ENCODE data around the gene DVL1. TPM values are rescaled to one million over a fixed set of nuclear protein-coding genes. Genes with fewer than 3 reads are reported as not detected.

Gene DVL1
- total RNA-seq, 1 experiment from 2014 or later, result 42.8 TPM

DNA sequence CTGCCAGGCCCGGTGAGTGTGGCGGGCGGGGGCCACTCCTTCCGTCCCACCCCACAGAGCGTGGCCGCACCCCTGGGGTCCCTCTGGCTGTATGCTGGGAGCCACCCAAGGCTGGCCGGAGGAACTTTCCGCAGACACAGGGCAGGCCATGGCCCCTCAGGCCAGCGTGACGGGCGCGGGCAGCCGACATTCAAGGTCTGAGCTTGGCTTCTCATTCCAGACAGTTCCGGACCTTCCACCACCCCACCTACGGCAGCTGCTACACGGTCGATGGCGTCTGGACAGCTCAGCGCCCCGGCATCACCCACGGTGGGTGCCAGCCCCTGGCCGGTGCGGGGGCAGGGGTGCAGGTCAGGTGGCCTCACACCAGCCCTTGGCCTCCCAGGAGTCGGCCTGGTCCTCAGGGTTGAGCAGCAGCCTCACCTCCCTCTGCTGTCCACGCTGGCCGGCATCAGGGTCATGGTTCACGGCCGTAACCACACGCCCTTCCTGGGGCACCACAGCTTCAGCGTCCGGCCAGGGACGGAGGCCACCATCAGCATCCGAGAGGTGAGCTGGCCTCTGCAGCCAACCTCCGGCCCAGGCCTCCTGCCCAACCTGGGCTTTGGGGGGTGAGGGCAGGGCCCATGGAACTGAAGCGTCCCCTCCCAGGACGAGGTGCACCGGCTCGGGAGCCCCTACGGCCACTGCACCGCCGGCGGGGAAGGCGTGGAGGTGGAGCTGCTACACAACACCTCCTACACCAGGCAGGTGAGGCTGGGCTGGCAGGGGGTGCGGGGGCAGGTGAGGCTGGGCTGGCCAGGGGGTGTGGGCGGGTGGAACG lies 61.7 kb downstream of the DVL1 start:
- in situ Hi-C loops (cut with HindIII; ENCODE audit: low pct_unique_long_range_greater_than_20kb, low sequenced_read_pairs), result no loop called here
- DNase-seq (ENCODE audit: low read depth, low spot score), result no peak

DNA sequence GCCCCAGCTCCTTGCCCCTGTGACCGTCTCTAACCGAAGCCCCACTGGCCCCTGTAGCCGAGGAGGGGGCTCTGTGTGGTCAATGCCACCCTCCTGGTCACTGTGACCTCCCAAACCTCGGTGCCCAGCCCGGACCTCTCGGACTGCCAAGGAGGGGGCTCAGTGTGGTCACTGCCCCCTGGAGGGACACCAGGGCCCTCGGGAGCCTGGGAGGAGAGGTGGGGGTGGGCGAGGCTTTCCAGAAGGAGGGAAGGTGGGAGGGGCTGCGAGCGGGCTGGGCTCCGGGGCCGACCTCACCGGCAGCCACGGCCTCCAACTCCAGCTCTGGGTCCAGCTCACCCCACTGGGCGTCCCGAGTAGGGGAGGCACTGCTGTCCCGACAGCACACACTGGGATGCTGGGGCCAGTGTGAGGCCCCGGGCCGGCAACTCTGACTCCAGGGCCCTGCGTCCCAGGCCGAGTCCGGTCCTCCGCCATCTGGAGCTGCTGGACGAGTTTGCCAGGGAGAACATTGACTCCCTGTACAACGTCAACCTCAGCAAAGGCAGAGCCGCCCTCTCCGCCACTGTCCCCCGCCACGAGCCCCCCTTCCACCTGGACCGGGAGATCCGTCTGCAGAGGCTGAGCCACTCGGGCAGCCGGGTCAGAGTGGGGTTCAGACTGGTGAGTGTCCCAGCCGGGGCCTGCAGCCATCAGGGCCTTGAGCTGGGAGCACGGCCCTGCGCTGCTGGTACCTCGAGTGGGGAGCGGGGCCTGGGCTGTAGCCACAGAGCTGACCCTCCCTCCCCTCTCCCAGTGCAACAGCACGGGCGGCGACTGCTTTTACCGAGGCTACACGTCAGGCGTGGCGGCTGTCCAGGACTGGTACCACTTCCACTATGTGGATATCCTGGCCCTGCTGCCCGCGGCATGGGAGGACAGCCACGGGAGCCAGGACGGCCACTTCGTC lies 62.6 kb downstream of the DVL1 start:
- no peak for DNase-seq (ENCODE audit: low read depth, low spot score)
- in situ Hi-C loops (cut with HindIII; ENCODE audit: low pct_unique_long_range_greater_than_20kb, low sequenced_read_pairs), result no loop called here

DNA sequence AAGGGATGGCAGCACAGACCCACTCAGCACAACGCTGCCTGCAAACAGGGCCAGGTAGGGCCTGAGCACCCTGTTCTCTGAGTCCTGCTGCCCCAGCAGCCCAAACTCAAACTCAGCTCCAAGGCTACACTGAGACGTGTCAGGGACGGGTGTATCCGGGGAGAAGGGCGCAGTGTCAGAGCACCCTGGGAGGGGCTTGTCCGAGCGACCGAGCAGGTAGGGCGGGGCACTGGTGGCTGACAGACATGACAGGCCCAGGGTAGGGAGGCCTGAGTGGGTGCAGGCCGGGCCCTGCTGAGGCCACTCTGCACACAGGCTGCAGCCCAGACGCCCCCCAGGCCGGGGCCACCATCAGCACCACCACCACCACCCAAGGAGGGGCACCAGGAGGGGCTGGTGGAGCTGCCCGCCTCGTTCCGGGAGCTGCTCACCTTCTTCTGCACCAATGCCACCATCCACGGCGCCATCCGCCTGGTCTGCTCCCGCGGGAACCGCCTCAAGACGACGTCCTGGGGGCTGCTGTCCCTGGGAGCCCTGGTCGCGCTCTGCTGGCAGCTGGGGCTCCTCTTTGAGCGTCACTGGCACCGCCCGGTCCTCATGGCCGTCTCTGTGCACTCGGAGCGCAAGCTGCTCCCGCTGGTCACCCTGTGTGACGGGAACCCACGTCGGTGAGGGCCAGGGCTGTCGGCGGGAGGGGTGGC lies 63.5 kb downstream of the DVL1 start:
- DNase-seq (ENCODE audit: low read depth, low spot score), result no peak

More for the DNA sequence above, 63.5 kb downstream of the DVL1 start:
- in situ Hi-C loops (cut with HindIII; ENCODE audit: low pct_unique_long_range_greater_than_20kb, low sequenced_read_pairs), result no loop called here

Small RNAs within 50 kb of the gene (small RNA-seq; reads per million reads assigned to genes)
- 0 reads per million in 2 experiments for gene MIR6726

Other genes starting within 250 kb of the DVL1 start
- gene C1orf159, start 233.3 kb downstream of the DVL1 start, total RNA-seq (2014; rRNA removed; shearing (Covaris generic)), result 9.4 and 10.0 TPM in 2 replicates
- not detected in 2 replicates for gene TTLL10, start 175.5 kb downstream of the DVL1 start, total RNA-seq (2014; rRNA removed; shearing (Covaris generic))
- not detected in 2 replicates for gene TNFRSF18, start 142.8 kb downstream of the DVL1 start, total RNA-seq (2014; rRNA removed; shearing (Covaris generic))
- gene TNFRSF4, start 135.3 kb downstream of the DVL1 start, total RNA-seq (2014; rRNA removed; shearing (Covaris generic)), result not detected in 2 replicates
- gene SDF4, start 117.4 kb downstream of the DVL1 start, total RNA-seq (2014; rRNA removed; shearing (Covaris generic)), result 94.2 and 97.3 TPM in 2 replicates
- gene B3GALT6, start 117.2 kb downstream of the DVL1 start, total RNA-seq (2014; rRNA removed; shearing (Covaris generic)), result 25.9 and 29.0 TPM in 2 replicates
- gene C1QTNF12, start 102.7 kb downstream of the DVL1 start, total RNA-seq (2014; rRNA removed; shearing (Covaris generic)), result not detected in 2 replicates
- 37.8 and 41.9 TPM in 2 replicates for gene UBE2J2, start 75.6 kb downstream of the DVL1 start, total RNA-seq (2014; rRNA removed; shearing (Covaris generic))
- gene SCNN1D, start 69.0 kb downstream of the DVL1 start, total RNA-seq (2014; rRNA removed; shearing (Covaris generic)), result 0.71 and 1.3 TPM in 2 replicates
- 14.2 and 14.5 TPM in 2 replicates for gene ACAP3, start 41.5 kb downstream of the DVL1 start, total RNA-seq (2014; rRNA removed; shearing (Covaris generic))
- gene PUSL1, start 40.8 kb downstream of the DVL1 start, total RNA-seq (2014; rRNA removed; shearing (Covaris generic)), result 9.9 and 15.5 TPM in 2 replicates
- gene INTS11, start 24.8 kb downstream of the DVL1 start, total RNA-seq (2014; rRNA removed; shearing (Covaris generic)), result 60.1 and 63.5 TPM in 2 replicates
- gene CPTP, start 24.6 kb downstream of the DVL1 start, total RNA-seq (2014; rRNA removed; shearing (Covaris generic)), result 19.6 and 22.2 TPM in 2 replicates
- not detected in 2 replicates for gene TAS1R3, start 18.1 kb downstream of the DVL1 start, total RNA-seq (2014; rRNA removed; shearing (Covaris generic))
- gene MXRA8, start 9.1 kb upstream of the DVL1 start, total RNA-seq (2014; rRNA removed; shearing (Covaris generic)), result 0.08 TPM in 1 of 2 replicates, not detected in the other
- 136 and 146 TPM in 2 replicates for gene AURKAIP1, start 25.8 kb upstream of the DVL1 start, total RNA-seq (2014; rRNA removed; shearing (Covaris generic))
- 67.7 and 78.7 TPM in 2 replicates for gene CCNL2, start 49.9 kb upstream of the DVL1 start, total RNA-seq (2014; rRNA removed; shearing (Covaris generic))
- gene MRPL20, start 57.9 kb upstream of the DVL1 start, total RNA-seq (2014; rRNA removed; shearing (Covaris generic)), result 112 and 124 TPM in 2 replicates
- gene ANKRD65, start 71.9 kb upstream of the DVL1 start, total RNA-seq (2014; rRNA removed; shearing (Covaris generic)), result not detected in 2 replicates
- 11.7 and 15.3 TPM in 2 replicates for gene VWA1, start 86.3 kb upstream of the DVL1 start, total RNA-seq (2014; rRNA removed; shearing (Covaris generic))
- gene ATAD3C, start 100.3 kb upstream of the DVL1 start, total RNA-seq (2014; rRNA removed; shearing (Covaris generic)), result 0.05 TPM in 1 of 2 replicates, not detected in the other
- gene ATAD3B, start 122.3 kb upstream of the DVL1 start, total RNA-seq (2014; rRNA removed; shearing (Covaris generic)), result 31.3 and 36.3 TPM in 2 replicates
- 32.1 and 36.5 TPM in 2 replicates for gene ATAD3A, start 162.7 kb upstream of the DVL1 start, total RNA-seq (2014; rRNA removed; shearing (Covaris generic))
- 0.29 TPM in 1 of 2 replicates, not detected in the other for gene TMEM240, start 191.2 kb upstream of the DVL1 start, total RNA-seq (2014; rRNA removed; shearing (Covaris generic))
- 56.5 TPM in 2 replicates for gene SSU72, start 225.4 kb upstream of the DVL1 start, total RNA-seq (2014; rRNA removed; shearing (Covaris generic))